GM12872 (cell line): ENCODE measurements around the gene CD22.

ENCODE experiments used
- TF ChIP-seq, protein P1 (sequence below): IDR thresholded peaks from 3 replicates; pipeline ENCODE4 v1.5.1; 2011; ENCODE audit warnings: low read depth, mild to moderate bottlenecking, low read length, moderate library complexity; ENCODE audit not compliant: insufficient read depth

The CD22 gene

DNA sequence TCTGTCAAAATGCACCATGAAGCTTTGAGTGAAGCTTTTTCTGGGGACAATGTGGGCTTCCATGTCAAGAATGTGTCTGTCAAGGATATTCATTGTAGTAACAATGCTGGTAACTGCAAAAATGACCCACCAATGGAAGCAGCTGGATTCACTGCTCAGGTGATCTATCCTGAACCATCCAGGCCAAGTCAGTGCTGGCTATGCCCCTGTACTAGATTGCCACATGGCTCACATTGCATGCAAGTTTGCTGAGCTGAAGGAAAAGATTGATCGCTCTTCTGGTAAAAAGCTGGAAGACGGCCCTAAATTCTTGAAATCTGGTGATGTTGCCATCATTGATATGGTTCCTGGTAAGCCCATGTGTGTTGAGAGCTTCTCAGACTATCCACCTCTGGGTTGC is 54.5 kb downstream of the CD22 start:
- TF ChIP-seq, protein P1, sequence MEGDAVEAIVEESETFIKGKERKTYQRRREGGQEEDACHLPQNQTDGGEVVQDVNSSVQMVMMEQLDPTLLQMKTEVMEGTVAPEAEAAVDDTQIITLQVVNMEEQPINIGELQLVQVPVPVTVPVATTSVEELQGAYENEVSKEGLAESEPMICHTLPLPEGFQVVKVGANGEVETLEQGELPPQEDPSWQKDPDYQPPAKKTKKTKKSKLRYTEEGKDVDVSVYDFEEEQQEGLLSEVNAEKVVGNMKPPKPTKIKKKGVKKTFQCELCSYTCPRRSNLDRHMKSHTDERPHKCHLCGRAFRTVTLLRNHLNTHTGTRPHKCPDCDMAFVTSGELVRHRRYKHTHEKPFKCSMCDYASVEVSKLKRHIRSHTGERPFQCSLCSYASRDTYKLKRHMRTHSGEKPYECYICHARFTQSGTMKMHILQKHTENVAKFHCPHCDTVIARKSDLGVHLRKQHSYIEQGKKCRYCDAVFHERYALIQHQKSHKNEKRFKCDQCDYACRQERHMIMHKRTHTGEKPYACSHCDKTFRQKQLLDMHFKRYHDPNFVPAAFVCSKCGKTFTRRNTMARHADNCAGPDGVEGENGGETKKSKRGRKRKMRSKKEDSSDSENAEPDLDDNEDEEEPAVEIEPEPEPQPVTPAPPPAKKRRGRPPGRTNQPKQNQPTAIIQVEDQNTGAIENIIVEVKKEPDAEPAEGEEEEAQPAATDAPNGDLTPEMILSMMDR, result no peak

DNA sequence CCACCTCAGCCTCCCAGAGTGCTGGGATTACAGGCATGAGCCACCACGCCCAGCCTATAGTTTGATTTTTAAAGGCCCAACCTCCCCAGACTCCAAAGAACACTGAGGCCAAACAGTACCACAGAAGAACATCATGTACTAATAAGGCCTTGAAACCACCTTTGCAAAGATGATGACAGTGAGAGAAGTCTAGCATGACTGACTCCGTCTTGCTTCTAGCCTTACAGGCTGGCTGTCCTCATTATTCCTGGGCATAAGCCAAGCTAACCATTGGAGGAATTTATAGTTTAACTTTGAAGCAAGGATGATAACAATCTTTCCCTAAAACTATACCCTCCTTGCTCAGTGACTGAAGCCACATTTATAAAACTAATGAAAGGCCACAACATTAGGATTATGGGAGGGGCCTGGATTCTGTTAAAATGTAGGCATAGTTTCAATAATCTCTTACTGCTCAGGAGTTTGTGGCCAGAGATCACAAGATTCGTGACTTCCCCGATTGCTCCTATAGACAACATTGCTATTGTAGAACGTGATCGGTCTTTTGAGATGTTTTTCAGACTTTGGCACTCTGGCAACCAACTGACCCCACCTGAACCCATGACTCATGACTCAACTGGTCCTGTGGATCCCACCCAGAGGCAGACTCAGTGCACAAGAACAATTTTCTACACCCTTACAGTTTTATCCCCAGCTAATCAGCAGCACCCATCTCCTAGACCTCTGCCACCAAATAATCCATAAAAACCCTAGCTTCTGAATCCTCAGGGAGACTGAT is 59.5 kb downstream of the CD22 start:
- TF ChIP-seq, protein P1, result no peak

DNA sequence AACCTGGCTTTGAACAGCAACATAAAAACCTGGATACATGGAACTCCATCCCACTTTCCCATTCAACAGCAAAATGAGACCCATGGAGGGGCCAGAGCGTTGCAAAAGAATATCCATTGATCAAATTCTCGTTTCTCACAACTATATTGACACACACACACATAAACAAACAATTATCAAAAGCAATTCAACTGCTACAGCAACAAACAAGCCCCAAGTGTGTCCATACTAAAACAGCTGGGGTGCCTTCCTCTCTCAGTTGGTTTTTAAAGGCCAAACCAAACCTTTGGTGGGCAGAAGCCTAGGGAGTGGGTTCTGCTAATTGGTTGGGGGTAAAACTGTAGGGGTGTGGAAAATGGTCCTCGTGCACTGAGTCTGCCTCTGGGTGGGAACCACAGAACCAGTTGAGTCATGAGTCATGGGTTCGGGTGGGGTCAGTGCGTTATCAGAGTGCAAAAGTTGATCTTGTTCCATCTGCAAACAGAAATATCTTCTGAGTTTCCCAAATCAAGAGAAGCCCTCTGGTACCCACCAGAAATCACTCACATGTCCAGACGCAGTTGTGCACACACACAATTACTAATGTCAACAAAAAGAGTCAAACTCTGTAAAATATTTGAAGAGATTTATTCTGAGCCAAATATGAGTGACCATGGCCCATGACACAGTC is 60.3 kb downstream of the CD22 start:
- TF ChIP-seq, protein P1, result no peak

DNA sequence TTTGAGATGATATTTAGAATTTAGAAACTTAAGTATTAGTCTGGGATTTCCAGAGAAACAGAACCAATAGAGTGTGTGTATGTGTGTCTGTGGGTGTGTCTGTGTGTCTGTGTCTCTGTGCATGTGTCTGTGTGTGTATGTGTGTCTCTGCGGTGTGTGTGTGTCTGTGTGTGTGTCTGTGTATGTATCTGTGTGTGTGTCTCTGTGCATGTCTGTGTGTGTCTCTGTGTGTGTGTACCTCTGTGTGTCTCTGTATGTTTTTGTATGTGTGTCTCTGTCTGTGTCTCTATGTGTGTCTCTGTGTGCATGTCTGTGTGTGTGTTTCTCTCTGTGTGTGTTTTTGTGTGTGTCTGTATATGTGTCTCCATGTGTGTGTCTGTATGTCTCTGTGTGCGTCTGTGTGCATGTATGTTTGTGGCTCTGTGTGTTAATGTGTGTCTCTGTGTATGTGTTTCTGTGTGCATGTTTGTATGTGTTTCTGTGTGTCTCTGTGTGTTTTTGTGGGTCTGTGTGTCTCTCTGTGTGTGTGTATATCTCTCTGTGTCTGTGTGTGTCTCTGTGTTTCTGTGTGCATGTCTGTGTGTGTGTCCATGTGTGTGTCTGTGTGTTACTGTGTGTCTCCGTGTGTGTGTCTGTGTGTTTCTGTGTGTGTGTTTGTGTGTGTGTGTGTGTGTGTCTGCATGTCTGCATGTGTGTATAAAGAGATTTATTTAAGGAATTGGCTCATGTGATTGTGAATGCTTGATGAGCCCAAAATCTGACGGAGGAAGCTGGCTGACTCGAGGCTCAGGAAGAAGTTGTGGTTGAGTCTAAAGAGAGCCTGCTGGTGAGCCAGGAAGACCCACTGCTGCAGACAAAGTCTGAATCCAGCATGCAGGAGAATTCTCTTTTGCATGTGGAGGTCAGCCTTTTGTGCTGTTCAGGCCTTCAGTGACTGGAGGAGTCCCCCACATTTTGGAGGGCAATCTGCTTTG is 64.0 kb downstream of the CD22 start:
- TF ChIP-seq, protein P1, result no peak

DNA sequence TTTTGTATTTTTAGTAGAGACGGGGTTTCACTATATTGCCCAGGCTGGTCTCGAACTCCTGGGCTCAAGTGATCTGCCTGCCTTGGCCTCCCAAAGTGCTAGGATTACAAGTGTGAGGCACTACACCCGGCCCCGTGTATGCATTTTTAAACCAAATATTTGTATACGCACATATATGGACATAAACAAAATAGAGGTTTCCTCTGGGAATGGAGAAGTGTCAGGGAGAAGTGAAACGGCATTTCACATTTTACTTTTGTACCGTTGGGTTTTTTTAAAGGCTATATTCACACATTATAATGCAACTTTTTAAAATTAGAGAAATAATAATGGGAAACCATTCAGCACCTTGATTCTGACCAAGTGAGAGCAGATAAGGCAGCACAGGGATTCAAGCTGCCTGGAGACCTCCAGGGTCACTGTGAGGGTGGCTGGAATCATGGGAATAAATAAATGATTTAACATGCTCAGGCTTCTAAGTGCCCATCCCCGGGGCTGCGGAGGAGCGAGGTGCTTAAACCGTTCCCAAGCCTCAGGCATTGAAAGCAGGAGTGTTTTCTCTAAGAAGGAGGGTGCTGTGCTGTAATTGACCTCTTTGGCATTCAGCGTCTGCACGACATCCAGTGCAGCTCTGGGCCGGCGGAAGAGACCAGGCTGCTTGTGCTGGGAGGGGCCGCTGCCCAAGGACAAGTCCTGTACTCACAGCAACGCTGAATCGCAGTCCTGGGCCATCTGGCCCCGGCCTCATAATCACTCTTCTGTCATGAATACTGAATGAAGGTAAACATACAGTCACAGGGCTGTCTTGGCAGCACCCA is 66.6 kb downstream of the CD22 start:
- TF ChIP-seq, protein P1, result no peak

DNA sequence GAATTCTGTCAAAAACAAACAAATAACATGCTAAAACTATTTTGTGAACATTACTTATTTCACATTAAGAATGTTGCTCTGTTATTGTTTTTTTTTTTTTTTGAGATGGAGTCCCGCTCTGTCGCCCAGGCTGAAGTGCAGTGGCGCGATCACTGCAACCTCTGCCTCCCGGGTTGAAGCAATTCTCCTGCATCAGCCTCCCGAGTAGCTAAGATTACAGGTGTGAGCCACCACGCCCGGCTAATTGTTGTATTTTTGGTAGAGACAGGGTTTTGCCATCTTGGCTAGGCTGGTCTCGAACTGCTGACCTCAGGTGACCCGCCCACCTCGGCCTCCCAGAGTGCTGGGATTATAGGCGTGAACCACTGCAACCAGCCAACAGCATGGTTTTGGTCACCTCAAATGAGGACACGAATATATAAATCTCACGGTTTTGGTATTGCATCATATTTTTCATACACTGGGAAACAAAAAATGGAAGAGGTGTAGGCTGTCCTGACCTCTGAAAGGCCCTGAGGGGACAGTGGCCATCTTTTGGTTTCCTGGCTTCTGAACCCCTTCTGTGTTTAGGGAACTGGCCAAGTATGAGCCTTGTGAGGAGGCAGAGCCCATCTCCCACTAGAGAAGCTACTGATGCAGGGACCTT is 67.4 kb downstream of the CD22 start:
- TF ChIP-seq, protein P1, result no peak
